Psoas muscle (tissue), 8 donors: Measurements from ENCODE around the gene CD8B. TPM values are rescaled to one million over a fixed set of nuclear protein-coding genes. Genes with fewer than 3 reads are reported as not detected.

Experiments
- ATAC-seq, 4 donors: fragments of 200-7000 bp; cut with Tn5 transposase; one replicate each; pipeline ENCODE4 v1.9.1; 2020; ENCODE audit warnings: moderate library complexity in 3 of 4, mild to moderate bottlenecking in 2 of 4
- DNase-seq, 2 donors: peaks; one replicate each; pipeline ENCODE4 v3.0.0-alpha.2; 2020
- H3K27ac ChIP-seq: fragments of 200-600 bp; one replicate; pipeline ENCODE4 v1.8.0; 2022
- H3K27me3 ChIP-seq, 3 donors: fragments of 200-600 bp in 1 of 3; one replicate each; pipeline versions ENCODE4 v1.6.1 to v1.8.0; 2013 to 2022; ENCODE audit warnings: low read length in 2 of 3, mild to moderate bottlenecking in 2 of 3, moderate library complexity in 1 of 3; ENCODE audit not compliant: insufficient read depth in 3 of 3
- H3K36me3 ChIP-seq, 2 donors: fragments of 200-600 bp in 1 of 2; one replicate each; pipeline versions ENCODE4 v1.6.1 to v1.8.0; 2013 to 2022; ENCODE audit warnings: low read depth in 1 of 2, mild to moderate bottlenecking in 1 of 2, moderate library complexity in 1 of 2; ENCODE audit not compliant: insufficient read depth in 1 of 2
- H3K4me1 ChIP-seq: fragments of 200-600 bp; one replicate; pipeline ENCODE4 v1.8.0; 2022
- H3K4me3 ChIP-seq: fragments of 200-600 bp; one replicate; pipeline ENCODE4 v1.8.0; 2022; ENCODE audit warnings: mild to moderate bottlenecking
- H3K9me3 ChIP-seq: fragments of 200-600 bp; one replicate; pipeline ENCODE4 v1.8.0; 2022
- CTCF ChIP-seq: fragments of 200-600 bp; IDR thresholded peaks from one replicate; pipeline ENCODE4 v1.8.0; 2022; ENCODE audit warnings: antibody characterized with exemption
- WGBS, 3 donors: extraction: QIAGEN DNeasy Blood & Tissue Kit; methylation state at CpG; one replicate each; pipeline versions ENCODE4 v1.1.6 to v1.1.7; 2013; 5-methylcytosine and 5-hydroxymethylcytosine counted together
- intact Hi-C, 2 donors: fragments of 100-400 bp; cut with DNase I; formaldehyde crosslinking; loops; one replicate each; pipeline versions ENCODE4 v1.11.0 to v1.14.2; 2022
- polyA plus RNA-seq, 3 donors: library from polyadenylated mRNA; stranded (reverse); fragments of 200-250 nt; gene quantifications; one replicate each; pipeline ENCODE4 v1.2.3, GENCODE V29; 2013
- total RNA-seq, 4 donors: library from RNA; stranded (reverse); fragmentation: NEBNext Ultra II Directional in 2 of 4; extraction: Animal tissue kit (Norgen Biotek cat#: 25700) in 2 of 4; gene quantifications; one replicate each; pipeline versions ENCODE4 v1.2.1 to v1.2.4, GENCODE V29; 2021 to 2023
- donor health status: healthy with polysubstance abuse.
- donor health status: DM: no; HTN: no; CAD: no; lungs with moderate emphysema.
- donor health status: Bipolar disorder and iron deficiency.
- donor health status: healthy.
- donor health status: DM: yes; HTN: yes; CAD: no.
- donor health status: DM: no; HTN: no; CAD: no.
- donor health status: DM: no; HTN: no; CAD: no.
- donor health status: DM: yes; HTN: yes; CAD: no.

Gene CD8B
- total and polyA plus RNA-seq, 7 donors: 0.12 to 0.43 (median 0.13) TPM; not detected in 4

- no peak for DNase-seq
- ATAC-seq: no peak
- Histone ChIP-seq H3K27me3 (peaks cover 0 to 35% (median 4%) of the 10 kb centered on the region in 3 donors), H3K9me3 (no peaks in the 10 kb centered on the region), H3K36me3 (no peaks in the 10 kb centered on the region), H3K4me1 (peaks cover 4% of the 10 kb centered on the region), H3K27ac (no peak overlapping the region), H3K4me3 (no peak overlapping the region)
- TF ChIP-seq CTCF: no peak
- 24 to 31% (median 25%) methylated on average over 41 to 43 of the region's 43 CpGs for WGBS, 3 donors
- intact Hi-C loops: no loop called here
These were observed 52.1 kb downstream of the CD8B start for GRCh38 chr2:86809481-86810121.

GRCh38 chr2:86808315-86809161, 53.1 kb downstream of the CD8B start:
- Histone ChIP-seq H3K36me3 (no peaks in the 10 kb centered on the region), H3K9me3 (no peaks in the 10 kb centered on the region), H3K27ac (no peak overlapping the region), H3K27me3 (peaks cover 0 to 35% (median 4%) of the 10 kb centered on the region in 3 donors), H3K4me3 (peak overlapping the region; percentile 64), H3K4me1 (peaks cover 4% of the 10 kb centered on the region)
- peak; percentile 92 for TF ChIP-seq CTCF
- 14 to 19% (median 16%) methylated on average over 36 of the region's 36 CpGs for WGBS, 3 donors
- intact Hi-C loops: no loop called here
- DNase-seq: peak; percentile 87 to 92
- peak; percentile 96 to 99 (median 98) for ATAC-seq

GRCh38 chr2:86807468-86808275, 54.0 kb downstream of the CD8B start:
- Histone ChIP-seq H3K36me3 (no peaks in the 10 kb centered on the region), H3K9me3 (no peaks in the 10 kb centered on the region), H3K27me3 (peaks cover 0 to 35% (median 4%) of the 10 kb centered on the region in 3 donors), H3K4me3 (peak overlapping the region; percentile 64), H3K4me1 (peaks cover 4% of the 10 kb centered on the region), H3K27ac (no peak overlapping the region)
- ATAC-seq: peak; percentile 50 to 79 (median 62)
- TF ChIP-seq CTCF: no peak
- 1 to 2% (median 2%) methylated on average over 48 to 51 of the region's 51 CpGs for WGBS, 3 donors
- DNase-seq: peak; percentile 41 to 67
- intact Hi-C loops: no loop called here

- H3K27ac ChIP-seq: no peak overlapping the region
- no peaks in the 10 kb centered on the region for H3K36me3 ChIP-seq
- H3K27me3 ChIP-seq: peaks cover 0 to 35% (median 4%) of the 10 kb centered on the region in 3 donors
- DNase-seq: no peak
- intact Hi-C loops: no loop called here
- WGBS, 3 donors: 42 to 51% (median 50%) methylated on average over 11 of the region's 11 CpGs
- ATAC-seq: no peak
- H3K9me3 ChIP-seq: no peaks in the 10 kb centered on the region
- TF ChIP-seq CTCF: no peak
- H3K4me3 ChIP-seq: peak overlapping the region; percentile 64
- peaks cover 4% of the 10 kb centered on the region for H3K4me1 ChIP-seq
These were observed 54.6 kb downstream of the CD8B start for GRCh38 chr2:86807133-86807467.
